Immature natural killer cell (primary cell): Measurements from ENCODE around the gene ESRRB. TPM values are rescaled to one million over a fixed set of nuclear protein-coding genes. Genes with fewer than 3 reads are reported as not detected.

ENCODE experiments used
- DNase-seq, 3 donors: peaks; one replicate each; pipeline ENCODE4 v3.0.0; 2022; ENCODE audit warnings: mixed read lengths in 1 of 3
- H3K27ac Mint-ChIP-seq, 6 donors: one replicate each; pipeline ENCODE4 v1.8.0; 2020; ENCODE audit warnings: mixed read lengths in 6 of 6, mild to moderate bottlenecking in 5 of 6, inconsistent platforms in 4 of 6, moderate library complexity in 3 of 6
- H3K27me3 Mint-ChIP-seq, 3 donors: one replicate each; pipeline ENCODE4 v1.8.0; 2020 to 2021; ENCODE audit warnings: low read depth in 3 of 3, mild to moderate bottlenecking in 3 of 3, mixed read lengths in 3 of 3, moderate library complexity in 3 of 3, inconsistent platforms in 1 of 3
- H3K36me3 Mint-ChIP-seq, 3 donors: one replicate each; pipeline ENCODE4 v1.8.0; 2020; ENCODE audit warnings: mixed read lengths in 3 of 3, inconsistent platforms in 2 of 3, mild to moderate bottlenecking in 2 of 3
- H3K4me1 Mint-ChIP-seq, 2 donors: one replicate each; pipeline ENCODE4 v1.8.0; 2020; ENCODE audit warnings: inconsistent platforms in 2 of 2, mild to moderate bottlenecking in 2 of 2, mixed read lengths in 2 of 2, moderate library complexity in 1 of 2
- H3K4me3 Mint-ChIP-seq, 5 donors: one replicate each; pipeline ENCODE4 v1.8.0; 2020; ENCODE audit warnings: mild to moderate bottlenecking in 5 of 5, mixed read lengths in 5 of 5, inconsistent platforms in 3 of 5, moderate library complexity in 3 of 5
- H3K9me3 Mint-ChIP-seq, 6 donors: one replicate each; pipeline ENCODE4 v1.8.0; 2020; ENCODE audit warnings: mild to moderate bottlenecking in 6 of 6, mixed read lengths in 6 of 6, inconsistent platforms in 4 of 6, moderate library complexity in 3 of 6
- polyA plus RNA-seq, 3 donors: library from polyadenylated mRNA; unstranded; fragments of 300-500 nt; fragmentation: Illumina TruSeq; gene quantifications; one replicate each; pipeline ENCODE4 v1.2.3, GENCODE V29; 2021

ESRRB gene
- polyA plus RNA-seq, 3 donors from 2014 or later = not detected

GRCh38 chr14:76546426-76547221, 170.7 kb downstream of the ESRRB start:
- Mint-ChIP-seq H3K27ac (no peak overlapping the region), H3K9me3 (peaks cover 0 to 2% (median 0%) of the 10 kb centered on the region in 6 donors), H3K36me3 (no peaks in the 10 kb centered on the region), H3K4me3 (no peak overlapping the region), H3K27me3 (peaks cover 0 to 10% (median 0%) of the 10 kb centered on the region in 3 donors), H3K4me1 (no peaks in the 10 kb centered on the region)
- DNase-seq = no peak

- no peak overlapping the region for H3K27ac Mint-ChIP-seq
- H3K27me3 Mint-ChIP-seq = peaks cover 0 to 10% (median 0%) of the 10 kb centered on the region in 3 donors
- no peak for DNase-seq
- H3K4me3 Mint-ChIP-seq = no peak overlapping the region
- H3K4me1 Mint-ChIP-seq = no peaks in the 10 kb centered on the region
- H3K36me3 Mint-ChIP-seq = no peaks in the 10 kb centered on the region
- H3K9me3 Mint-ChIP-seq = peaks cover 0 to 2% (median 0%) of the 10 kb centered on the region in 6 donors
These were observed 171.9 kb downstream of the ESRRB start for GRCh38 chr14:76547831-76548230.

GRCh38 chr14:76550534-76550933, 174.6 kb downstream of the ESRRB start:
- Mint-ChIP-seq H3K36me3 (no peaks in the 10 kb centered on the region), H3K4me3 (no peak overlapping the region), H3K4me1 (no peaks in the 10 kb centered on the region), H3K27ac (no peak overlapping the region), H3K9me3 (peaks cover 0 to 2% (median 0%) of the 10 kb centered on the region in 6 donors), H3K27me3 (peaks cover 0 to 6% (median 0%) of the 10 kb centered on the region in 3 donors)
- no peak for DNase-seq

GRCh38 chr14:76551116-76551515, 175.2 kb downstream of the ESRRB start:
- Mint-ChIP-seq H3K36me3 (no peaks in the 10 kb centered on the region), H3K4me3 (no peak overlapping the region), H3K27ac (no peak overlapping the region), H3K4me1 (no peaks in the 10 kb centered on the region), H3K9me3 (peaks cover 0 to 2% (median 0%) of the 10 kb centered on the region in 6 donors), H3K27me3 (peaks cover 0 to 6% (median 0%) of the 10 kb centered on the region in 3 donors)
- DNase-seq = no peak

Other genes with a start within 250 kb of the ESRRB start
- gene GPATCH2L, start 224.2 kb upstream of the ESRRB start, polyA plus RNA-seq = 10 to 100 TPM in 2 of 3 donors, 1 to 10 TPM in 1; 9.4 to 15.7 (median 14.7) TPM